Pons (tissue), 1 donor: Measurements from ENCODE around the gene LIMS2.
A peak's percentile ranks its signal among the peaks of the same experiment; 100 is the strongest.

Source experiments
- DNase-seq: peaks from one replicate; pipeline ENCODE4 v3.0.0-alpha.2; 2016; ENCODE audit warnings: low spot score

Gene LIMS2

GRCh38 chr2:127675331-127676261 is at the start of gene LIMS2:
LIMS2 (minus strand) TSS chr2:127675530; CDS start chr2:127675024, 506 bp downstream.
- no peak for DNase-seq

GRCh38 chr2:127722807-127723206 is 47.5 kb upstream of the LIMS2 start:
- no peak for DNase-seq

GRCh38 chr2:127721978-127722355 is 46.6 kb upstream of the LIMS2 start:
- DNase-seq = no peak

GRCh38 chr2:127721311-127721977 is 46.1 kb upstream of the LIMS2 start:
- DNase-seq = no peak

- no peak for DNase-seq
These were observed 44.2 kb upstream of the LIMS2 start for GRCh38 chr2:127719301-127720218.

- no peak for DNase-seq
These were observed 42.9 kb upstream of the LIMS2 start for GRCh38 chr2:127718271-127718670.

GRCh38 chr2:127715778-127716449 is 40.6 kb upstream of the LIMS2 start:
- DNase-seq = no peak

- DNase-seq = no peak
These were observed 38.2 kb upstream of the LIMS2 start for GRCh38 chr2:127713562-127713961.

- no peak for DNase-seq
These were observed 37.7 kb upstream of the LIMS2 start for GRCh38 chr2:127712999-127713398.

- DNase-seq = no peak
These were observed 34.0 kb upstream of the LIMS2 start for GRCh38 chr2:127709336-127709735.

GRCh38 chr2:127707890-127708648 is 32.7 kb upstream of the LIMS2 start:
- DNase-seq = peak; percentile 24

- no peak for DNase-seq
These were observed 31.1 kb upstream of the LIMS2 start for GRCh38 chr2:127706215-127706990.

GRCh38 chr2:127705391-127706065 is 30.2 kb upstream of the LIMS2 start:
- DNase-seq = no peak

GRCh38 chr2:127704641-127705390 is 29.5 kb upstream of the LIMS2 start:
- DNase-seq = no peak

- no peak for DNase-seq
These were observed 28.0 kb upstream of the LIMS2 start for GRCh38 chr2:127703282-127703681.

- no peak for DNase-seq
These were observed 27.2 kb upstream of the LIMS2 start for GRCh38 chr2:127702395-127703009.

GRCh38 chr2:127701651-127702394 is 26.5 kb upstream of the LIMS2 start:
- DNase-seq = peak; percentile 44
